Stomach (tissue), 9 donors: ENCODE data around the gene CDK5RAP3. TPM values are rescaled to one million over a fixed set of nuclear protein-coding genes. Genes with fewer than 3 reads are reported as not detected.
"Not testable (repeated sequence)": the region's sequence is repeated elsewhere in the genome, so short reads cannot be mapped to it uniquely, and the experiment has no call there.

ENCODE experiments used
- DNase-seq, 2 donors: peaks; one replicate each; pipeline versions ENCODE4 v3.0.0 to v3.0.0-alpha.2; 2013 to 2019
- H3K27ac ChIP-seq, 5 donors: fragments of 200-600 bp in 4 of 5; sonication (generic) in 4 of 5; one replicate each; pipeline ENCODE4 v1.5.1; 2013 to 2019; ENCODE audit warnings: mild to moderate bottlenecking in 1 of 5, moderate library complexity in 1 of 5
- H3K27me3 ChIP-seq, 3 donors: fragments of 200-600 bp; sonication (generic); one replicate each; pipeline ENCODE4 v1.5.1; 2017 to 2019; ENCODE audit warnings: mixed run types in 1 of 3
- H3K36me3 ChIP-seq, 4 donors: fragments of 200-600 bp; sonication (generic); 1 replicate in 3 of 4; 2 replicates in 1 of 4; pipeline ENCODE4 v1.5.1; 2016 to 2019
- H3K4me1 ChIP-seq, 4 donors: fragments of 200-600 bp; sonication (generic); one replicate each; pipeline ENCODE4 v1.5.1; 2016 to 2019
- H3K4me3 ChIP-seq, 4 donors: fragments of 200-600 bp; sonication (generic) in 3 of 4; one replicate each; pipeline ENCODE4 v1.5.1; 2016 to 2019; ENCODE audit warnings: mild to moderate bottlenecking in 1 of 4
- H3K9me3 ChIP-seq, 4 donors: fragments of 200-600 bp; sonication (generic); one replicate each; pipeline ENCODE4 v1.5.1; 2016 to 2019
- EP300 ChIP-seq: sonication (generic); formaldehyde crosslinking; IDR thresholded peaks from one replicate; pipeline ENCODE4 v1.6.1; 2017; ENCODE audit warnings: antibody characterized with exemption
- POLR2A ChIP-seq, 4 donors: fragments of 450-650 bp; IDR thresholded peaks; one replicate each; pipeline ENCODE4 v1.6.1; 2016; ENCODE audit warnings: antibody characterized with exemption in 4 of 4, control low read depth in 2 of 4, mild to moderate bottlenecking in 1 of 4, moderate library complexity in 1 of 4
- POLR2AphosphoS5 ChIP-seq, 3 donors: sonication (generic); formaldehyde crosslinking; IDR thresholded peaks; one replicate each; pipeline ENCODE4 v1.6.1; 2016; ENCODE audit warnings: antibody characterized with exemption in 3 of 3
- WGBS, 5 donors: extraction: QIAGEN DNeasy Blood & Tissue Kit in 3 of 5; methylation state at CpG; one replicate each; pipeline versions ENCODE4 v1.1.5 to v1.1.7; 2013 to 2018; 5-methylcytosine and 5-hydroxymethylcytosine counted together
- intact Hi-C: fragments of 100-400 bp; cut with DNase I; formaldehyde crosslinking; loops from one replicate; pipeline ENCODE4 v1.15.1; 2023; ENCODE audit warnings: low total_unique reads
- polyA plus RNA-seq, 3 donors: library from polyadenylated mRNA; stranded (reverse); fragments of 200-250 nt; gene quantifications; one replicate each; pipeline ENCODE4 v1.2.3, GENCODE V29; 2013
- total RNA-seq, 5 donors: library from RNA; depleted of rRNA; stranded (reverse); fragments of >200 nt; gene quantifications; one replicate each; pipeline versions ENCODE4 v1.1.0 to v1.2.3, GENCODE V29; 2014 to 2016
- TF ChIP-seq, protein P1 (sequence below), 7 experiments: fragments of 450-650 bp in 4 of 7; fragments of 200-600 bp in 3 of 7; sonication (generic) in 3 of 7; IDR thresholded peaks; one replicate each; pipeline ENCODE4 v1.5.1; 2016 to 2019; ENCODE audit warnings: antibody characterized with exemption in 7 of 7, control low read depth in 2 of 7, mild to moderate bottlenecking in 1 of 7
- donor health status: healthy with polysubstance abuse.
- donor health status: Bipolar disorder and iron deficiency.
- donor health status: healthy.

Gene CDK5RAP3
- total and polyA plus RNA-seq, 8 donors = 101 to 682 (median 277) TPM

DNA sequence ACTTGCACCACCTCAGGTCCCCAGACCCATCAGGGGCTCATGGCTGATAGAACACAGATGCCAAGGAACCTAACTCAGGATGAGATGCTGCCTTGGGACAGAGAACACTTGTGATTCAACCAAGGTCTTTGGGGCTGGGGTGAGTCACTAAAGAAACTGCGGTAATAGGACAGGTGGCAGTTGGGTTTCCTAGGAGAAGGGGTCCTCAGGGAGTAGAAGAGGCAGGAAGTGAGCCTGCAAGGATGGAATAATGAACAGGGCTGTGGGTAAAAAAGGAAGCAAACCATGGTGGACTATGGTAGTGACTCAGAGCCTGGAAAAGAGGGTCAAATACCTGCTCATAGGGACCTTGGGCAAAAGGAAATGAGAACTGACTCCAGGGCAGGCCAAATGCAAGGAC, 36.1 kb upstream of the CDK5RAP3 start:
- Histone ChIP-seq H3K36me3 (peaks cover 0 to 13% (median 10%) of the 10 kb centered on the region in 4 donors), H3K4me1 (peaks cover 0 to 10% (median under 1%) of the 10 kb centered on the region in 4 donors), H3K27me3 (no peaks in the 10 kb centered on the region), H3K9me3 (no peaks in the 10 kb centered on the region), H3K27ac (no peak overlapping the region), H3K4me3 (no peak overlapping the region)
- WGBS, 5 donors = 87 to 96% (median 88%) methylated on average over 1 of the region's 1 CpG
- TF ChIP-seq POLR2AphosphoS5 (IDR thresholded peaks at IDR 0.05) (no peak), POLR2A (IDR thresholded peaks at IDR 0.05) (no peak), EP300 (no peak)
- TF ChIP-seq, protein P1, sequence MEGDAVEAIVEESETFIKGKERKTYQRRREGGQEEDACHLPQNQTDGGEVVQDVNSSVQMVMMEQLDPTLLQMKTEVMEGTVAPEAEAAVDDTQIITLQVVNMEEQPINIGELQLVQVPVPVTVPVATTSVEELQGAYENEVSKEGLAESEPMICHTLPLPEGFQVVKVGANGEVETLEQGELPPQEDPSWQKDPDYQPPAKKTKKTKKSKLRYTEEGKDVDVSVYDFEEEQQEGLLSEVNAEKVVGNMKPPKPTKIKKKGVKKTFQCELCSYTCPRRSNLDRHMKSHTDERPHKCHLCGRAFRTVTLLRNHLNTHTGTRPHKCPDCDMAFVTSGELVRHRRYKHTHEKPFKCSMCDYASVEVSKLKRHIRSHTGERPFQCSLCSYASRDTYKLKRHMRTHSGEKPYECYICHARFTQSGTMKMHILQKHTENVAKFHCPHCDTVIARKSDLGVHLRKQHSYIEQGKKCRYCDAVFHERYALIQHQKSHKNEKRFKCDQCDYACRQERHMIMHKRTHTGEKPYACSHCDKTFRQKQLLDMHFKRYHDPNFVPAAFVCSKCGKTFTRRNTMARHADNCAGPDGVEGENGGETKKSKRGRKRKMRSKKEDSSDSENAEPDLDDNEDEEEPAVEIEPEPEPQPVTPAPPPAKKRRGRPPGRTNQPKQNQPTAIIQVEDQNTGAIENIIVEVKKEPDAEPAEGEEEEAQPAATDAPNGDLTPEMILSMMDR (IDR thresholded peaks at IDR 0.05) = no peak
- intact Hi-C loops = no loop called here
- no peak for DNase-seq

DNA sequence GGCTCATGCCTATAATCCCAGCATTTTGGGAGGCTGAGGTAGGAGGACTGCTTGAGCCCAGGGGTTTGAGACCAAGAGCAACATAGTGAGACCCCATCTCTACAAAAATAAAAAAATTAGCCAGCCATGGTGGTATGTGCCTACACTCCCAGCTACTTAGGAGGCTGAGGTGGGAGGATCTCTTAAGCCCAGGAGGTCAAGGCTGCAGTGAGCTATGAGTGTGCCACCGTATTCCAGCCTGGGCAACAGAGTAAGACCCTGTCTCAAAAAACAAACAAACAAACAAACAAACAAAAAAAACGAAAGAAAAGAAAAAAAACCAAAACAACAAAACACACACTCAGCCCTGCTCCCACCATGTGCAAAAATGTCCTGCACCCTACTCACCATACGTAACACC, 35.4 kb upstream of the CDK5RAP3 start:
- H3K36me3 ChIP-seq, H3K27me3 ChIP-seq, H3K9me3 ChIP-seq, H3K4me3 ChIP-seq, DNase-seq, intact Hi-C loops, H3K27ac ChIP-seq: not testable (repeated sequence)
- WGBS, 5 donors = 77 to 84% (median 80%) methylated on average over 3 of the region's 3 CpGs
- peaks cover 1 to 12% (median 5%) of the 10 kb centered on the region in 4 donors for H3K4me1 ChIP-seq

DNA sequence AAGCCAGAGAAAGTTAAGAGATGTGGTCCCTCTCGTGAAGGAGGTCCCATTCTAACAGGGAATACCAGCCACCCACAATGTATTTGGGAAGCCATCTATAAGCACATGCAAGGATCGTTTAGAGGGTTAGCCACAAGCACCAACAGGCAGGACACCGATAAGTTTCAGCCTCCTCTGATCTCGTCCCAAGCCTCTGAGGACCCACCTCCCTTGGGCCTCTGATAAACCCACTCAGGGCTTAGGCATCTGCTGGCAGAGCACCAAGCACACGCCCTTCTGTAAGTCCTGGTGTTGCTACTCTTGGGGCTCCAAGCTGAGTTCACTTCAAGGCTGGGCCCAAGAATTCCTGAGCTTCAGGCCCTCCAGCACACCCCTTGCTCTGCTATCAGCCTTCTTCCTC, 35.0 kb upstream of the CDK5RAP3 start:
- Histone ChIP-seq H3K36me3 (peaks cover 0 to 2% (median 0%) of the 10 kb centered on the region in 4 donors), H3K27me3 (no peaks in the 10 kb centered on the region), H3K4me3 (no peak overlapping the region), H3K9me3 (no peaks in the 10 kb centered on the region), H3K4me1 (peaks cover 6 to 17% (median 10%) of the 10 kb centered on the region in 4 donors), H3K27ac (no peak overlapping the region)
- WGBS, 5 donors = 43 to 61% (median 51%) methylated on average over 4 to 5 of the region's 5 CpGs
- intact Hi-C loops = no loop called here
- TF ChIP-seq POLR2AphosphoS5 (IDR thresholded peaks at IDR 0.05) = no peak
- no peak for TF ChIP-seq EP300
- DNase-seq = peak in 1 of 2 donors; percentile 57

DNA sequence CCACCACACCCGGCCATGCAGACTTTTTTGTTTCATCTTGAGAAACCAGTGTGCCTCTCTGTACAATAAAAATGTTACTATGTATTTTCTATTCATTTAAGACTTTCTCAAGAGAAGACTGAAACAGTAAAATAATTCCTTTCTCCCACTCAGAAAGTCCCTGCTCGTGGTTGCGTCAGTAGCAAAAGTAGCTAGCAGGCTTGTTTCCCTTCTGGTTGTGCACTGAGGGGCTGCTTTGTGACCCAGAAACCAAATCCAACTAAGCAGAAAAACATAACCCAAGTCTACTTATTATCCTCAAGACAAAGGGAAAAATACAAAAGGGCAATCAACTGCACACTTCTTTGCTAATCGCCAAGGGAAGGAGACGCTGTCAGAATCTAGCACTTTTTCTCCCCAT, 33.0 kb upstream of the CDK5RAP3 start:
- TF ChIP-seq, protein P1 (IDR thresholded peaks at IDR 0.05) = no peak
- no peak for TF ChIP-seq EP300
- intact Hi-C loops = no loop called here
- Histone ChIP-seq H3K4me3 (no peak overlapping the region), H3K9me3 (no peaks in the 10 kb centered on the region), H3K27ac (no peak overlapping the region), H3K36me3 (no peaks in the 10 kb centered on the region), H3K27me3 (no peaks in the 10 kb centered on the region), H3K4me1 (peaks cover 18 to 32% (median 23%) of the 10 kb centered on the region in 4 donors)
- DNase-seq = no peak
- 82 to 92% (median 86%) methylated on average over 5 of the region's 5 CpGs for WGBS, 5 donors

DNA sequence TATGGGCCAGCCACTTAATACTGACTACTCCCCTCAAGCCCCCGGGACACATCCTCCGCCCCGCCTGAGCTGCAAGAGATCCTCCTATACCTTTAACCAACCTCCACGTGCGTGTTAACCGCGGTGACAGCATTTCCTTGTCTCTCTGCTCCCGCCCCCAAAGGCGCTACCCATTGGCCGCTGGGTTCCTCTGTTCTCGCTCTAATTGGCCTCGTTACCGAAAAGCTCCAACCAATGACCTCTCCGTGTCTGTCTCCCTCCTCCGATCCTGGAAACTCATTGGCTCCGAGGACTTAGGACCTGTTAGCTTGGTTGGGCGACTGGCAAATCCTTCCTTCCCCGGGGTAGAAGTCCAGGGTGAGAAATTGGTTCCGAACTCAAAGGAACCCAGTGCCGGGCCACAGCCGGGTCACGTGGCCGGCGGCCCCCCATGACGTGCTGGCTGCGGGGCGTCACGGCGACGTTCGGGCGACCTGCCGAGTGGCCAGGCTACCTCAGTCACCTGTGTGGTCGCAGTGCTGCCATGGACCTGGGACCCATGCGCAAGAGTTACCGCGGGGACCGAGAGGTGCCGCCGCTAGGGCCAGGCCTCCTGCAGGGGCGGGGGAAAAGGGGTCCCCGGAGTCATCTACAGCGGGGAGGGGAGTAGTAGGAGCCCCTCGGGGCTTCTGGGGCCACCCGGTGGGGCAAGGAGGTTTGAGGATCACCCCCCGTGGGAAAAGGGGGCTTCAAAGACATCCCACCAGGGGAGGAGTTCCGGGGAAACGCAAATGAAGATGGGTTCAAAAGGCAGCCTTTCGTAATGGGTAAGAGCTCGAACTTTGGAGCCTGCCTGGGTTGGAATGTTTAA, 29.4 kb upstream of the CDK5RAP3 start, which contains the start of gene PNPO:
Gene PNPO (plus strand): TSS at position 326 of the 850 bp plus-strand sequence. CDS start 105 bp downstream, at position 431.
- Histone ChIP-seq H3K36me3 (peaks cover 6 to 29% (median 21%) of the 10 kb centered on the region in 4 donors), H3K4me3 (peak within 1 kb of the TSS; percentile 75 to 83 (median 82)), H3K4me1 (peaks cover 31 to 58% (median 45%) of the 10 kb centered on the region in 4 donors), H3K27me3 (no peaks in the 10 kb centered on the region), H3K27ac (peak within 1 kb of the TSS; percentile 87 to 90 (median 89)), H3K9me3 (no peaks in the 10 kb centered on the region)
- DNase-seq = peak; percentile 95 to 98
- WGBS, 5 donors = 0 to 4% (median 1%) methylated on average over 24 to 50 of the region's 50 CpGs
- intact Hi-C loops = no loop called here
- TF ChIP-seq POLR2AphosphoS5 (IDR thresholded peaks at IDR 0.05) (peak; percentile 8 to 75 (median 74)), POLR2A (IDR thresholded peaks at IDR 0.05) (no peak), EP300 (no peak)
- TF ChIP-seq, protein P1 (IDR thresholded peaks at IDR 0.05) = peak in 1 of 7 experiments; percentile 21
